ENCODE results near the gene ENOX1. TPM values are rescaled to one million over a fixed set of nuclear protein-coding genes. Genes with fewer than 3 reads are reported as not detected.

The ENOX1 gene
- total and polyA plus RNA-seq, 4 donors: 0.33 to 7.7 (median 1.1) TPM

- WGBS, 2 donors: 1 to 2% methylated on average over 23 to 28 of the region's 28 CpGs
- Histone ChIP-seq H3K36me3 (ENCODE audit: control insufficient read depth in 4 of 4, insufficient read depth in 4 of 4, low read length in 4 of 4) (no peaks in the 10 kb centered on the region), H3K4me1 (ENCODE audit: control insufficient read depth in 5 of 5, insufficient read depth in 5 of 5, low read length in 5 of 5) (peaks cover 0 to 17% (median 6%) of the 10 kb centered on the region in 5 donors), H3K4me3 (peak overlapping the region; percentile 52), H3K9me3 (ENCODE audit: control insufficient read depth in 4 of 4, insufficient read depth in 3 of 4, low read length in 3 of 4) (no peaks in the 10 kb centered on the region), H3K27me3 (ENCODE audit: control insufficient read depth in 3 of 3, insufficient read depth in 3 of 3, low read length in 2 of 3) (no peaks in the 10 kb centered on the region), H3K27ac (ENCODE audit: low read depth in 1 of 2, low read length in 1 of 2) (peak overlapping the region; percentile 65 to 82), H3K9ac (ENCODE audit: insufficient read depth in 1 of 2, low read length in 2 of 2) (no peak overlapping the region)
- peak; percentile 23 for ATAC-seq (ENCODE audit: insufficient read depth, low FRiP score)
- peak in 1 of 3 donors; percentile 43 for DNase-seq
- no peak for TF ChIP-seq CTCF (IDR thresholded peaks at IDR 0.05; ENCODE audit: control extremely low read depth, extremely low read depth)
These were observed 353 bp downstream of the ENOX1 start for GRCh38 chr13:43786472-43786765.

- Histone ChIP-seq H3K27ac (ENCODE audit: low read depth in 1 of 2, low read length in 1 of 2) (peak overlapping the region; percentile 35 to 82), H3K27me3 (ENCODE audit: control insufficient read depth in 3 of 3, insufficient read depth in 3 of 3, low read length in 2 of 3) (no peaks in the 10 kb centered on the region), H3K4me1 (ENCODE audit: control insufficient read depth in 5 of 5, insufficient read depth in 5 of 5, low read length in 5 of 5) (peaks cover 0 to 17% (median 6%) of the 10 kb centered on the region in 5 donors), H3K9me3 (ENCODE audit: control insufficient read depth in 4 of 4, insufficient read depth in 3 of 4, low read length in 3 of 4) (no peaks in the 10 kb centered on the region), H3K9ac (ENCODE audit: insufficient read depth in 1 of 2, low read length in 2 of 2) (no peak overlapping the region), H3K36me3 (ENCODE audit: control insufficient read depth in 4 of 4, insufficient read depth in 4 of 4, low read length in 4 of 4) (no peaks in the 10 kb centered on the region), H3K4me3 (peak overlapping the region; percentile 52)
- TF ChIP-seq CTCF (IDR thresholded peaks at IDR 0.05; ENCODE audit: control extremely low read depth, extremely low read depth): no peak
- ATAC-seq (ENCODE audit: insufficient read depth, low FRiP score) (peak; percentile 55), DNase-seq (peak; percentile 76 to 83 (median 78))
- 1 to 2% methylated on average over 56 to 76 of the region's 76 CpGs for WGBS, 2 donors
These were observed 911 bp downstream of the ENOX1 start for GRCh38 chr13:43785650-43786471.

DNA sequence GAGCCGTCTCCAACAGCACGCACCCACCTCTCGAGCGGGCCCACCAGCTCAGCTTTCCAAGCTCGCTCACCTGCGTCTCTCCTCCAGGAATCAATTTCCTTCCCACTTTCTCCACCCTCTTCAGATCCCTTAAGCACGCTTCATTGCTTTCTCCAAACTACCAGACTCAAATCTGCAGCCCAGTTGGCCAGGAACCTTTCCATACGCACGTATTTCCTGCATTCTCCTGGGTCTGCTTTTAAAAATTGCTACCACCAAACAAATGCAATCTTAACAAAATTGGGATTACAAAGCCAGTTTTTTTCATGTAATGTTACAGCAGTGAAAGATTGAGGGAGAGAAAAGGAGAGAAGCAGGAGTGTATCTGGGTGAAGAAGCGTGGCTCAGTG is 1.5 kb downstream of the ENOX1 start:
- 41 to 63% methylated on average over 10 of the region's 10 CpGs for WGBS, 2 donors
- H3K4me3 ChIP-seq: no peak overlapping the region
- no peak overlapping the region for H3K9ac ChIP-seq (ENCODE audit: insufficient read depth in 1 of 2, low read length in 2 of 2)
- no peak for TF ChIP-seq CTCF (IDR thresholded peaks at IDR 0.05; ENCODE audit: control extremely low read depth, extremely low read depth)
- H3K27ac ChIP-seq (ENCODE audit: low read depth in 1 of 2, low read length in 1 of 2): no peak overlapping the region
- DNase-seq (peak in 1 of 3 donors; percentile 24), ATAC-seq (ENCODE audit: insufficient read depth, low FRiP score) (no peak)
- no peaks in the 10 kb centered on the region for H3K36me3 ChIP-seq (ENCODE audit: control insufficient read depth in 4 of 4, insufficient read depth in 4 of 4, low read length in 4 of 4)
- no peaks in the 10 kb centered on the region for H3K9me3 ChIP-seq (ENCODE audit: control insufficient read depth in 4 of 4, insufficient read depth in 3 of 4, low read length in 3 of 4)
- no peaks in the 10 kb centered on the region for H3K27me3 ChIP-seq (ENCODE audit: control insufficient read depth in 3 of 3, insufficient read depth in 3 of 3, low read length in 2 of 3)
- H3K4me1 ChIP-seq (ENCODE audit: control insufficient read depth in 5 of 5, insufficient read depth in 5 of 5, low read length in 5 of 5): peaks cover 0 to 17% (median 6%) of the 10 kb centered on the region in 5 donors
